D721Med (cell line): ENCODE results near the gene FAM9A.

Experiments used
- DNase-seq: peaks from one replicate; pipeline ENCODE4 v3.0.0; 2011; ENCODE audit warnings: low spot score; ENCODE audit not compliant: insufficient read length
- FAIRE-seq: peaks from 2 replicates; lab custom pipeline; 2011; peaks lifted over from hg19 to GRCh38; lab: Jason Lieb, UNC
- CTCF ChIP-seq: IDR thresholded peaks from 2 replicates; pipeline ENCODE4 v1.5.1; 2012; ENCODE audit warnings: mild to moderate bottlenecking, control low read depth; ENCODE audit not compliant: insufficient read depth; ENCODE audit errors: missing control alignments

The FAM9A gene

GRCh38 chrX:8801041-8801599 lies at the start of gene FAM9A:
FAM9A (minus strand) TSS chrX:8801383; CDS start chrX:8800171, 1,212 bp downstream.
- DNase-seq (no peak), FAIRE-seq (no peak)
- no peak for TF ChIP-seq CTCF

GRCh38 chrX:8850478-8850877 lies 49.3 kb upstream of the FAM9A start:
- DNase-seq = no peak
- FAIRE-seq = no peak
- TF ChIP-seq CTCF = no peak

GRCh38 chrX:8849945-8850344 lies 48.8 kb upstream of the FAM9A start:
- TF ChIP-seq CTCF = no peak
- DNase-seq (no peak), FAIRE-seq (no peak)

GRCh38 chrX:8849458-8849857 lies 48.3 kb upstream of the FAM9A start:
- no peak for TF ChIP-seq CTCF

GRCh38 chrX:8848911-8849310 lies 47.7 kb upstream of the FAM9A start:
- DNase-seq = no peak
- no peak for TF ChIP-seq CTCF
- no peak for FAIRE-seq

More at GRCh38 chrX:8849458-8849857, 48.3 kb upstream of the FAM9A start:
- no peak for FAIRE-seq
- DNase-seq = no peak

- no peak for FAIRE-seq
- no peak for TF ChIP-seq CTCF
- no peak for DNase-seq
Observed at GRCh38 chrX:8848441-8848840, 47.3 kb upstream of the FAM9A start.

GRCh38 chrX:8847360-8847759 lies 46.2 kb upstream of the FAM9A start:
- no peak for DNase-seq
- no peak for FAIRE-seq
- no peak for TF ChIP-seq CTCF
